ENCODE data around the gene UMODL1.

- TF ChIP-seq CTCF (IDR thresholded peaks at IDR 0.05) (no peak), POLR2A (IDR thresholded peaks at IDR 0.05) (no peak)
Measured at GRCh38 chr21:42182713-42183371, 111.7 kb downstream of the UMODL1 start.

Measured in suprapubic skin (tissue), 3 donors.